Mucosa of descending colon (tissue), 3 donors: ENCODE measurements around the gene FRG2C. TPM values are rescaled to one million over a fixed set of nuclear protein-coding genes. Genes with fewer than 3 reads are reported as not detected.
A peak's percentile ranks its signal among the peaks of the same experiment; 100 is the strongest.
"Not testable (repeated sequence)": the region's sequence is repeated elsewhere in the genome, so short reads cannot be mapped to it uniquely, and the experiment has no call there.

Experiments used
- ATAC-seq: fragments of 200-7000 bp; cut with Tn5 transposase; one replicate; pipeline ENCODE4 v1.9.1; 2020; ENCODE audit warnings: mild to moderate bottlenecking, moderate library complexity
- DNase-seq, 3 donors: peaks; one replicate each; pipeline ENCODE4 v3.0.0-alpha.2; 2020
- H3K36me3 ChIP-seq: fragments of 200-600 bp; one replicate; pipeline ENCODE4 v1.8.0; 2021; ENCODE audit warnings: low read depth, mild to moderate bottlenecking
- H3K4me1 ChIP-seq: fragments of 200-600 bp; one replicate; pipeline ENCODE4 v1.8.0; 2021; ENCODE audit warnings: low read depth, mild to moderate bottlenecking
- H3K4me3 ChIP-seq: fragments of 200-600 bp; one replicate; pipeline ENCODE4 v1.8.0; 2021; ENCODE audit warnings: mild to moderate bottlenecking
- H3K9me3 ChIP-seq: fragments of 200-600 bp; one replicate; pipeline ENCODE4 v1.8.0; 2021; ENCODE audit warnings: mild to moderate bottlenecking
- CTCF ChIP-seq: fragments of 200-600 bp; IDR thresholded peaks from one replicate; pipeline ENCODE4 v1.8.0; 2022; ENCODE audit warnings: antibody characterized with exemption, mild to moderate bottlenecking
- intact Hi-C, 2 donors: fragments of 100-400 bp; cut with DNase I in 1 of 2; cut with micrococcal nuclease in 1 of 2; formaldehyde crosslinking; loops; one replicate each; pipeline versions ENCODE4 v1.11.0 to v1.11.1; 2022; cut with DNase I, micrococcal nuclease
- total RNA-seq, 3 donors: library from RNA; stranded (reverse); fragmentation: NEBNext Ultra II Directional in 2 of 3; extraction: Animal tissue kit (Norgen Biotek cat#: 25700) in 2 of 3; gene quantifications; one replicate each; pipeline versions ENCODE4 v1.2.1 to v1.2.4, GENCODE V29; 2021 to 2023
- donor health status: DM: no; HTN: no; CAD: no; lungs with moderate emphysema.
- donor health status: DM: no; HTN: no; CAD: no.
- donor health status: DM: no; HTN: yes; CAD: no.

FRG2C gene
- total RNA-seq, 3 donors from 2014 or later, result not detected

DNA sequence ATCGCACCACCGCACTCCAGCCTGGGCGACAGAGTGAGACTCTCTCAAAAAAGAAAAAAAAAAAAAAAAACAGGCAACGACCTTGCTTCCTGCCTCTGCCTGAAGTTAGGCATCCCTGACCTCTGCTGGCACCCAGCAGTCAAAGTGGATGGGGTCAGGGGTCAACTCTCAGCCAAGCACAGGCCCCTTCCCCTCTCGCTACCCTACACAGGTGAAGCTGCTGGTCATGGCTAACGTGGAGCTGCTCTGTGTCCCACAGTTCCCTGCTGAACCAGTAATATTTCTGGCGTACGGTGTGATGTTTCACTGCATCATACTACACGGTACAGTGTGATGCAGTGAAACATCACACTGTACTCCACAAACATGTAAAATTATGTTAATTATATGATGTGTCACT lies 13.9 kb upstream of the FRG2C start:
- Histone ChIP-seq H3K4me3 (no peak overlapping the region), H3K9me3 (no peaks in the 10 kb centered on the region), H3K4me1 (no peaks in the 10 kb centered on the region), H3K36me3 (no peaks in the 10 kb centered on the region)
- no peak for TF ChIP-seq CTCF
- no peak for DNase-seq
- intact Hi-C loops, result no loop called here
- no peak for ATAC-seq

- H3K9me3 ChIP-seq, DNase-seq, H3K36me3 ChIP-seq, ATAC-seq, H3K4me3 ChIP-seq, H3K4me1 ChIP-seq, intact Hi-C loops: not testable (repeated sequence)
These were observed 8.8 kb upstream of the FRG2C start for GRCh38 chr3:75655101-75655904.

DNA sequence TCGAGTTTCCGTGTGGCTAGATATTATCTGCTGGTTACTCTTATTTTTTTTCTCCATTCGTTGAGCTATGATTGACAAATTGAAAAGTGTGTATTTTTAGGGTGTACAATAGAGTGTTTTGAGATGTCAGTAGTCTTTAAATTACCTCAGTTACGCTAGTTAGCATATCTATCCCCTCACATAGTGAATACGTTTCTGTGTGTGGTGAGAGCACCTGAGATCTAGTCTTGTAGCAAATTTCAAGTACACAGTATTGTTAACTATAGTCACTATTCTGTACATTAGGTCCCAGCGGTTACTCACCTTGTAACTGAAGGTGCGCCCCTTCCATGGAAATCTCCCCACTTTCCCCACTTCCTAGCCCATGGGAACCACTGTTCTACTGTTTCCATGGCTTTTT lies 8.2 kb upstream of the FRG2C start:
- H3K36me3 ChIP-seq, H3K4me1 ChIP-seq, DNase-seq, H3K9me3 ChIP-seq, ATAC-seq, intact Hi-C loops, H3K4me3 ChIP-seq: not testable (repeated sequence)

GRCh38 chr3:75658411-75659107 lies 5.6 kb upstream of the FRG2C start:
- H3K9me3 ChIP-seq, H3K4me1 ChIP-seq, intact Hi-C loops, H3K4me3 ChIP-seq, H3K36me3 ChIP-seq: not testable (repeated sequence)
- DNase-seq (peak in 2 of 3 donors; percentile 76), ATAC-seq (peak; percentile 61)

- DNase-seq, H3K4me3 ChIP-seq, intact Hi-C loops, H3K9me3 ChIP-seq, H3K36me3 ChIP-seq, H3K4me1 ChIP-seq, ATAC-seq: not testable (repeated sequence)
These were observed 5.1 kb upstream of the FRG2C start for GRCh38 chr3:75659108-75659433.

- DNase-seq, H3K4me1 ChIP-seq, intact Hi-C loops, H3K4me3 ChIP-seq, H3K36me3 ChIP-seq, ATAC-seq, H3K9me3 ChIP-seq: not testable (repeated sequence)
These were observed 1.5 kb downstream of the FRG2C start for GRCh38 chr3:75665626-75666025.

- intact Hi-C loops, H3K4me1 ChIP-seq, H3K9me3 ChIP-seq, H3K4me3 ChIP-seq, DNase-seq, H3K36me3 ChIP-seq, ATAC-seq: not testable (repeated sequence)
These were observed 3.9 kb downstream of the FRG2C start for GRCh38 chr3:75667757-75668701.

DNA sequence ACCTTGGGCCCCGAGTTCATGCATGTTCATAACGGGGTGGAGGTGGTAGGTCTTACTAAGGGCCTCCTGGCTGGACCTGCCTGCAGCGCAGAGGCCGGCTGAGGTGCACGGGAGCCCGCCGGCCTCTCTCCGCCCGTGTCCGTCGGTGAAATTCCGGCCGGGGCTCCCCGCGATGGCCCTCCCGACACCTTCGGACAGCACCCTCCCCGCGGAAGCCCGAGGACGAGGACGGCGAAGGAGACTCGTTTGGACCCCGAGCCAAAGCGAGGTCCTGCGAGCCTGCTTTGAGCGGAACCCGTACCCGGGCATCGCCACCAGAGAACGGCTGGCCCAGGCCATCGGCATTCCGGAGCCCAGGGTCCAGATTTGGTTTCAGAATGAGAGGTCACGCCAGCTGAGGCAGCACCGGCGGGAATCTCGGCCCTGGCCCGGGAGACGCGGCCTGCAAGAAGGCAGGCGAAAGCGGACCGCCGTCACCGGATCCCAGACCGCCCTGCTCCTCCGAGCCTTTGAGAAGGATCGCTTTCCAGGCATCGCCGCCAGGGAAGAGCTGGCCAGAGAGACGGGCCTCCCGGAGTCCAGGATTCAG lies 4.7 kb downstream of the FRG2C start:
- ATAC-seq (peak; percentile 77), DNase-seq (peak; percentile 36 to 93 (median 72))
- H3K4me3 ChIP-seq, H3K9me3 ChIP-seq, intact Hi-C loops, H3K4me1 ChIP-seq, H3K36me3 ChIP-seq: not testable (repeated sequence)

- H3K36me3 ChIP-seq, H3K4me3 ChIP-seq, intact Hi-C loops, H3K4me1 ChIP-seq, H3K9me3 ChIP-seq: not testable (repeated sequence)
- DNase-seq (peak in 1 of 3 donors; percentile 84), ATAC-seq (peak; percentile 70)
These were observed 5.5 kb downstream of the FRG2C start for GRCh38 chr3:75669348-75670297.

DNA sequence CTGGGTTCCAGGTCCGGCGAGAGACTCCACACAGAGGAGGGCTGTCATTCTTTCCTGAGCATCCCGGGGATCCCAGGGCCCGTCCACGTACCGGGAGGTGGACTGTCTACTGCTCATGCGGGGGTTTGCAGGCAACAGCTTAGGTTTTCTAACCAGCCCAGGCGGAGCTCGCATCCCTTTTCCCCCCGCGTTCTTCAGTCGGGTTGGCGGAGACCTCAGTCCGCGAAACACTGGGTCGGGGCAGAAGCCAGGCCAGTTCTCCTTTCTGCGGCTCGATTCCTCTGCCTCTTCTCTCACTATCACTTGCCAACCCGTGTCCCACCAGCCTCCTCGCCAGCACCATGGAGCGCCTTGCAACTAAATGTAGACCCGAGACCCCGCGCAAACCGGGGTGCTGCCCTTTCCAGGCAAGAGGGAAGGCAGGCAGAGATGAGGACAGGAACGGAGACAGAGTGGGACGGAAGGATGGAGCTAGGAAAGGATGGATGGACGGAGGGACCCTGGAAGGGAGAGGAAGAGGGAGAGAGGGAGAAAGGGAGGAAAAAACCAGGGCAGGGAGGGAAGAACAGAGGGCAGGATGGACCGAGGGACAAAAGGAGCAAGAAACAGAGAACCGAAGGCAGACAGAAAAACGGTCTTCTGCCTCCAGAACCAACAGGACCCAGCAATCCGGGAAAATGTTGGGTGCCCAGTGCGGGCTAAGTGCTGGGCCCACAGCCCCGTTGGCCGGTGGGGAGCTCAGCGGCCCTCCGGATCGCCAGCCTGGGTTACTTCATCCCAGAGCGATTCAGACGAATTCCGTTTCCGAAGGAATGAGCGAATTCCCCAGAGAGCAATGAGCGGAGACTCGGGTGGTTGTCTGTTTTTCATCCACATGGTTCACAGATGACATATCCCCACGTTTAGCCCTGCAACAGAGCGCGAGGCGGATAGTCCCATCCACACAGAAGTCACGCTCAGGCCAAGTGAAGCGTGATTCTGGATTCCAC lies 6.5 kb downstream of the FRG2C start:
- H3K9me3 ChIP-seq, DNase-seq, H3K4me1 ChIP-seq, H3K36me3 ChIP-seq, H3K4me3 ChIP-seq, intact Hi-C loops, ATAC-seq: not testable (repeated sequence)
